Activated gamma-delta T cell (primary cell): ENCODE data around the gene STMN3.
"Not testable (repeated sequence)": the region's sequence is repeated elsewhere in the genome, so short reads cannot be mapped to it uniquely, and the experiment has no call there.

Experiments
- DNase-seq: peaks from one replicate; lab custom pipeline; 2025; lab: John Stamatoyannopoulos, UW

STMN3 gene

DNA sequence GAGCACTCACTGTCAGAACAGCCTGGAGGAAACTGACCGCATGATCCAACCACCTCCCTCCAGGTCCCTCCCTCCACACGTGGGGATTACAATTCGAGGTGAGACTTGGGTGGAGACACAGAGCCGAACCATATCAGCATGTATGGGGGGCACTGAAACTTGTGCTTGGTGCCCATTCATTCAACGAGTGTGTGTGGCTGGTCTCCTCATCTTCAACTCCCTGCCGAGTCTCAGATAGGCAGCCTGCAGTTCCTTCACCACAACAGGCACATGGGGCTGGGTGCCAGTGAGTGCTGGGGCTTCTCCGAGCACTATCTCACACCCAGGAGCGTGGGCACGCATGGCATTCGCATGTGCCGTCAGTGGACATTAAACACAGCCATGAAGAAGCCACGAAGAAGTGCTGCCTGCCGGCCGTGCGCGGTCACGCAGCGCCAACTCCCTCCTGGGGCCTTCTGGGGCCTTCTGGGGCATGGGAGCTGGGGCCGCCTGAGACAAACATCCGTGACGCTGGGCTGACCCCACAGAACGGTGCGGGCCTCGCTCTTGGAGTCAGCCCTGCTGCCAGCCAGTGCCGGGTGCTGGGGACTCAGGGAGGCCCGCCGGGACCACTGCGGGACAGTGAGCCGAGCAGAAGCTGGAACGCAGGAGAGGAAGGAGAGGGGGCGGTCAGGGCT, 4.2 kb upstream of the STMN3 start:
- no peak for DNase-seq

DNA sequence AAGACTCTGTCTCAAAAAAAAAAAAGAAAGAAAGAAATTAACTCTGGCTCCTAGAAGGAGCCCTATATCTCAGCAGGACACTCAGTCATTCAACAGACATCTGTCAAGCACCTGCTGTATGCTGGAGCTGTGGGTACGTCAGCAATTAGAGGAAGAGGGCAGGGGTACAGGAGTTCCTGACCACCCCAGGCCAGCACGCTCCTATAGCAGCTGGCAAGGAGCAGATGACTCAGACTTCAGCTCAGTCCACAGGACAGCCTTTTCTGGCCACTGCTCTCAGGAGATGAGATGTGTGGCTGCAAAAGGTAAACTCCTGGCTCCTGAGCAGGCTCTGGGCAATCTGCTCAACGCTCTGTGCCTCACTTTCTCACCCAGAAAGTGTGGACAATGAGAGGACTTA, 3.2 kb upstream of the STMN3 start:
- DNase-seq: no peak

GRCh38 chr20:63655249-63655648, 2.0 kb upstream of the STMN3 start:
- no peak for DNase-seq

GRCh38 chr20:63653974-63654668, 897 bp upstream of the STMN3 start:
- DNase-seq: no peak

DNA sequence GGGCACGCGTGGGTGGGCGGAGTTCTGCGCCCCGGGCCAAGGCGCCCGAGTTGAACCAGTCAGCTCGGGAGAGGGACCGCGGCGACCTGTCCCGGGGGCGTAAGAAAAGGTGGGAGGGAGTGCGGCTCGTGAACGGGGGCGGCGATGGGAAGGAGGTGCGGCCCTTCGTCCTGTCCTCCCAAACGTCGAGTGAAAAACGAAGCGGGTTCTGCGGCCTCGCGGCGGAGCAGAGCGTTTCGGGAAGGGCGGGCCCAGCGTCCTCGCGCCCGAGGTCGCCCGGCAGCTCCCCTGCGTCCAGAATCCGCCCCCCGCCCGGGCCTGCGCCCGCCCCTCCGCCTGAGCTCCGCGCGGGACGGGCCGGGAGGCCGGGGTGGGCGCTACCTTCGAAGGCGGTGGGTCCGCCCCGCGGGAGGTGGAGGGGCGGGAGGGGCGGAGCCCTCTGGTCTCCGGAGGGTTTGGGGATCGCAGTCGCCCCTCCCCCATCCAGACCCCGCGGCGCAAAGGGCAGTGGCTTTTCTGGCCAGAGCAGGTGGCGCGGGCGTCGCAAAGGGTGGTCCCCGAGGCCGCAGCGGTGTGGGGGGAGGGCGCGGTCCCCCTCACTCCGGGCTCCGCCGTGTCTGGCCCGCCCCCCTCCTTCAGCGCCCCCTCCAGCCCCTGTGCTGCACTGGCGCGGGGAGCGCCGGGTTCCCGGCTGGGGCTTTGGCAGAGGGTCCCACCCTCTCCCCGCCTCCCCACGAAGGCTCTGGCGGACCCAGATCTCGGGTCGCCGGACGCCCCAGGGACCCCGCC, 838 bp downstream of the STMN3 start:
- DNase-seq: peak; percentile 39

DNA sequence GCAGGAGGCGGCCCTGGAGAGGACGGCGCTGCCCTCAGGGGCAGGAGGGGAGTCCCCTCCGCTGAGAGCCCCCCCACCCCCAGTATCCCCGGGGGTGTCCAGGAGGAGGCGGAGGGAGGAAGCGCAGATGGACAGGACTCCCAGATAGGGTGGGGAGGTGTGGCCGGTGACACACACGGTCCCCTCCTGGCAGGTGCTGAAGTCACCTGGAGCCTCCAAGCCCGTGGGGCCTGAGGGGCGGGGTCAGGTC, 1.4 kb downstream of the STMN3 start:
- DNase-seq: no peak

- DNase-seq: not testable (repeated sequence)
Observed at GRCh38 chr20:63650486-63650885, 2.7 kb downstream of the STMN3 start.

DNA sequence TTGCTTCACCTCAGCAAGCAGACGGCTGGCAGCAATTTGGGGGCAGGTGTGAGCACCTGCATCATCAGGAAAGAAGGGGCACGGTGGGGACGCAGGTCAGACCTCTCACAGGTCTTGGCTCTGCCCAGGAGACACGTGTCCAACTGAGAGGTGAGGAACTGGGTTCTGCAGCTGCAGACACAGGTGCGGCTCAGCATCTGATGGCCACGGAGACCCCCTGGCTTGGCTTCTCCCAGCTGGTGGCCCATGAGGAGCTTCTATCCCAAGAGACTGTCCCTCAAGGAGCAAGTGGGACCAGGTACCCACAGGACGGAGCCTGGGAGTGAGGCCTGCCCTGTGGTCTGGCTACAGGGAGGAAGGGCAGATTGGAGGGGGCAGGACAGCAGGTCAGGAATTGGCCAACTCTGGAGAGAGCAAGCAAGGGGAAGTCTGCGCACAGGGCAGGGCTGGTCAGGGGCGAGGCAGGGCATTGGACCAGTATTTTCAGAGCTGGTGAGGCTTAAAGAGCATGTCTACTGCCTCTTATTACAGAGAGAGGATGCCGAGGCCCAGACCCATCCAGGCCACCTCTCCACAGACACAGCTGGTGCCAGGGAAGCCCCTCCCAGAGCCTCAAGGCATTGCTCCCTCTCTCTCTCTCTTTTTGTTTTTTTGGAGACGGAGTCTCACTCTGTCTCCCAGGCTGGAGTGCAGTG, 4.2 kb downstream of the STMN3 start:
- DNase-seq: no peak

DNA sequence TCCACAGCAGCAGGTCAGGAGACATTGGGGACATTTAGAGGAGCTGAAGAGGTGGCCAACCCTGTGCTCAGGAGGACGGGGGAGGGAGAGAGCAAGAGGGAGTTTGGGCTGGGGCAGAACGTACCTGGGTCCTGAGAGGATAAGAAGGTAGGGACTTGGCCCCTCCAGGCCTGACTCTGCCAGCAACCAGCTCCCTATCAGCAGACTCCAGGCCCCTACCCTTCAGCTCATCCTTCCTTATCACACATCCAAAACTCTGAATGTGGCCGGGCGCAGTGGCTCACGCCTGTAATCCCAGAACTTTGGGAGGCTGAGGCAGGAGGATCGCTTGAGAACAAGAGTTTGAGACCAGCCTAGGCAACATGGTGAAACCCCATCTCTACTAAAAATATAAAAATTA, 5.0 kb downstream of the STMN3 start:
- no peak for DNase-seq

DNA sequence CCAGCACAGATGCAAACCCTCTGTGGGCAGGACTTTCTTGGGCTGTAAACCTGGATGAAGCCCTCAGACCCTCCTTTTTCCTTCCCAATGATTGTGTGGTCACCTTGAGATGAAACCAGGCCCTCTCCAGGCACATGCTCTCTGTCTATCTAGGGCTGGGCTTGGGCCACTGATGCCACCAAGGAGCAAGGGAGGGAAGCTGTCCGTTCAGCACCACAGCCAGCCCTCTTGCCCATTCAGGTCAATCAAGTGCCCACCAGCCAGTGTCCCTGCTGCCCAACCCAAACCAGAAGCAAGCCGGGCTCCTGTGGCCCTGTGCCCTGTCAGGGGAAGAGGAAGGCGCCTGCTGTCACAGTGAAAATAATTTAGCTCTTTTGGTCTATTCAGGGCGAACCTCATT, 8.0 kb downstream of the STMN3 start:
- DNase-seq: no peak

- no peak for DNase-seq
Observed at GRCh38 chr20:63643946-63644345, 9.3 kb downstream of the STMN3 start.

- no peak for DNase-seq
Observed at GRCh38 chr20:63643499-63643898, 9.7 kb downstream of the STMN3 start.

DNA sequence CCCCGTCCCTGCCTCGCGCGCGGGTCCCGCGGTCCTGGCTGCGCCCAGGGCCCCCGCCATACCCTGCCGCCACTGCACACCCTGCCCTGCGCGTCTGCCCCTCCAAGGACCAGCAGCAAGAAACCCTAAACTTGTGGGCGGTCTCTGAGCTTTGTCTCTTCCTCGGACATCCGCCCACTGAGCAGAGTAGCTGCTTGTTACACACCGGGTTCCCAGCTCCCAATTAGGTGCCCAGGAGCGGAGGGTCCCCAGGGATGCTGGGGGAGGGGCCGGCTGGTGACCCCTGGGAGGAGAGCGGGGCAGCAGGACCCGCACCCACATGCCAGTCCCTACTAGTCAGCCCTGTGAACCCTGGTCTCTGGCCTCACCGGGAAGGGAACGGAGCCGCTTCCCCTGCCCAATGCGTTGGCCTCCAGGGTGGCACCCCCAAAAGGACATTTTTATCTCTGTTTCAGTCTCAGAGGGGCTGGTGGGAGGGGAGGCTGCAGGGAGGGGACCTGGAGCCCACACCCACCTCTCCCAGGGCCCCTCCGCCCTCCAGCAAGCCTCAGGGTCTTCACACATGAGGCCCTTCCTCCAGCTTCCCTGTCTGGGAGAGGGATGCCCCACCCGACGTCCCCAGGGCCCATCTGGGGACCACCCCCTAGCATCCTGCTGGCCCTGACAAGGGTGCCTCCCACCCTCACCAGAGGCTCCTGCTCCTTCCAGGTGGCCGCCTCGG, 10.5 kb downstream of the STMN3 start:
- no peak for DNase-seq

DNA sequence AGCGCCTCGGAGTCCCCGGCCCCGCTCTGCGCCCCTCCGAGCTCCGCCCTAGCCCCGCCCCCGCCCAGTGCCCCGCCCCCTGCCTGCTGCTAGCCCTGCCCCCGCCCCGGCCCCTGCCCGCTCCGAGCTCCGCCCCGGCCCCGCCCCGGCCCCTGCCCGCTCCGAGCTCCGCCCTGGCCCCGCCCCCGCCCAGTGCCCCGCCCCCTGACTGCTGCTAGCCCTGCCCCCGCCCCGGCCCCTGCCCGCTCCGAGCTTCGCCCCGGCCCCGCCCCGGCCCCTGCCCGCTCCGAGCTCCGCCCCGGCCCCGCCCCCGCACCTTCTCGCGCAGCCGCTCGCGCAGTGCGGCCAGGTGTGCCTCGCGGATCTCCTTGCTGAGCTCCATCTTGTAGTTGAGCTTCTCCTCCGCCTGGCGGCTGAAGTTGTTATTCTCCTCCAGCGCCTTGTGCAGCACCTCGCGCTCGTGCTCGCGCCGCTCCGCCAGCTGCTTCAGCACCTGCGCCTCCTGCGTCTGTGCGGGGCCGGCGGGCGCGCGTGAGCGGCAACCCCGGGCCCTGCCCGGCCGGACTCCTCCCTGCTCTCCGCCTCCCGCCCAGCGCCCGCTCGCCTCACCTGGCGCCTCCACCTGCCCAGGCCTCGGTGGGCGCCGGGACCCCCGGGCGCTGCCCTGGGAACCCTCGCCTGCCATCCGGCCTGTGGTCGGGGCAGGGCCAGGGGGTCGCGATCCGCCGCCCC, 11.3 kb downstream of the STMN3 start:
- DNase-seq: peak; percentile 100

DNA sequence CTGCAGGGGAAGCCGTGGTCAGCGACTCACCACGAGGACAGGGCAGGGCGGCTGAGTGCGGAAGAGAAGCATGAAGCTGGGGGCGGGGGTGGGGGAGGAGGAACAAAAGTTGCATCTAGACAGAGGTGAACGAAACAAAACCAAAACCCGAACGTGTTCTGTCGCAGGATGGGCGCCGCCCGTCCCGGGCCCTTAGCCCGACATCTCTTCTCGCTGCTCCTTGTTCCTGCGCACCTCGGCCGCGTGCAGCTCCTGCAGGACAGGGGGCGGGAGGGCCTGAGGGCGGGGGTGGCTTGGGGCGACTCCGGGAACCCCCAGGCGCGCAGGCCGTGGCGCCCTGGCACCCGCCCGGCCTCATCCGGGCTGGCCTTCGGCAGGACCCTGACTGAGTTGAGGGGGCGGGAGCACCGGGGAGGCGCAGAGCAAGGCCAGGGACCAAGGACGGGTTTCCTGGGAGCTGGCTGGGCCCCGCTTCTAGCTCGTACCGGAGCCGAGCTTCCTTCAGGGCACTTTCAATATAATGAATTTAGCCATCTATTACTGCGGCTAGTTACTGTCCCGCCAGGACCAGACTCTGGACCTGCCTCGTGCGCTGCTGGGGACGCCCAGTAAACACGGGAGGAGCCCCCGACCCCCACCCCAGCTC, 12.0 kb downstream of the STMN3 start:
- peak; percentile 44 for DNase-seq

DNA sequence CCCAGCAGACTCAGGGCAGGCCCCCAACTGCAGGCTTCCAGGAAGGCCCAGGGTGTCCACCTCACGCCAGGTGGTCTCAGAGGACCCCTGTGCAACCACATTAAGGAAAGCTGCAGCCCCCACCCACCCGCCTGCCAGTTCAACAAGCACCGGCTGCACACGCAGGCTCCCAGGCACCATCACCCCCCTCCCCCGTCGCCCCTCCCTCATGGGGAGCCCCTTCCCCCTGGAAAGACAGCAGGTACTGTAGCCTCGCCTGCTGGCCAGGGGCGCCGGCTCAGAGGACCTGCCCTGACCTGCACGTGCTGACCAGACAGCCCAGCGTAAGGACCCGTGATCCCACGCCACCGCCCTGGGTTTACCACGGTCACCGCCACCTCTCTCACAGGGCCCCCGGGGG, 12.5 kb downstream of the STMN3 start:
- not testable (repeated sequence) for DNase-seq

DNA sequence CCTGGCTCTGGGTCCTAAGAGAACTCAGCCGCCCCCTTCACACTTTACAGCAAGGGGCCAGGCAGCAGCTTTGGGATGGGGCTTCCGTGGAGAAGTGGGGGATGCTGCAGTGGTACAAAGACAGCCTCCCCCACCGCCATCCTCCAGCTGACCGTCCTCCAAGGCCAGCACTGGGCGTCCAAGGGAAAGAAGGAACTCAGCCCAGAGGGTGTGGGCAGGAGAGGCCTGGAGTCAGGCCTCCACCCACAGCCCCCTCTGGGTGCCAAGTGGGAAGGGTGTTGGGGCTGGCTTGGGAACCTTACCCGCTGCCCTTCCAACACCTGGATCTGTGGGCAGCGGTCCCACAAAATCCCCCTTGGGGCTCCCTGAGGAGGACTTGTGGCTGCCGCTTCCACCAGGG, 13.1 kb downstream of the STMN3 start:
- DNase-seq: no peak

- peak; percentile 36 for DNase-seq
Observed at GRCh38 chr20:63639093-63639975, 13.9 kb downstream of the STMN3 start.

DNA sequence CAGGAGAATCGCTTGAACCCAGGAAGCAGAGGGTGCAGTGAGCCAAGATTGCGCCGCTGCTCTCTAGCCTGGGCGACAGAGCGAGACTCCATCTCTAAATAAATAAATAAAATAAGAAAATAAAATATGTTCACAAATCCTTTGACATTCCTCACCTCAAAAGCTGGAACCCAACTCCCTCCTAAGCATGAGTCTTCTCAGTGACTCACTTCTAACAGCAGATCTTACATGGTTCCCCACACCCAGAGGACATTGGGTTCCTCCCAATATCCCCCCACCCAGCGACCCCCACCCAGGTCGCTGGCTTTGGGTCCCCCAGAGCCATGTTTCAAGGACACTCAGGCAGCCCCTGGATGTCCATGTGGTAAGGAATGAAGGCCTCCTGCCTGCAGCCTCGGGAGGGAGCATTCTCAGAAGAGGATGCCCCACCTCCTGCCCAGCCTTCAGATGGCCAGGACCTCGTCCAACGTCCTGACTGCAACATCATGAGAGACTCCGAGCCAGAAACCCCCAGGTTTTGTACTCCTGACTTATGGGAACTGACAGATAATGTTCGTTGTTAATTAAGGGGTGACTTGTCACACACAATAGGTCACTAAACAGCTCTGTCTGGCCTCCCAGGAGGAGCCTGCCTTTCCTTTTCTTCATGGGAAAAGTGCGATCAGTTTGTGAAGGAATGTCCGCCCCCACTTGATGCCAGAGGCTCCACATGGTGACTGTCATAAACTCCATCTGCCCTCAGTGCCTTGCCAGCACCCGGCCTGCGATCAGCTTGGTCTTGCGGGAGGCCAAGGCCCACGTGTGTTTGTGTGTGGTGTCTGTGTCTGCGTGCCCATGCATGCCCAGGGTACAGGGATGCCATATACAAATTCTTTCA, 16.2 kb downstream of the STMN3 start:
- DNase-seq: no peak
